HL-60 (cell line): Measurements from ENCODE around the gene ZFP69.

Experiments
- CTCF ChIP-seq: IDR thresholded peaks from one replicate; pipeline ENCODE4 v1.5.1; 2011; ENCODE audit warnings: low read length, control low read depth, inconsistent platforms; ENCODE audit not compliant: insufficient read depth
- SPI1 ChIP-seq: IDR thresholded peaks from 2 replicates; pipeline ENCODE4 v1.6.1; 2012; ENCODE audit warnings: low read depth, mild to moderate bottlenecking, borderline replicate concordance

DNA sequence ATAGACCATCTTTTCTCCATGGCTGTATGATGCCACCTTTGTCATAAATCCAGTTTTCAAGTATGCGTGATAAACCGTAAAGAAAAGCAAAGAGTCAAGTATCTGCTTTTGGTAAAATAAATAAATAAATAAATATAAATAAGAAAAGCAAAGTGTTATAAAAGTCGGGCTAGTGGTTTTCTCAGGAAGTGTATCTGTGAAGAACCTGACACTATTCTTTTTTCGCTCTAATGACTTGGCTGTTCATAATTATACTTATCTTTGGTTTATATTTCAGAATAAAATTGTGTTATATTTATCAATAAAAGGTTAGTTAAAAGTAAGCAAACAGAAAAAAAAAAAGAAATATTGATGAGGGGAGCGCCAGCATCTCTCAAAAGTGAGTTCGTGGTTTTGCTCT, 30.9 kb downstream of the ZFP69 start:
- no peak for TF ChIP-seq SPI1
- TF ChIP-seq CTCF = no peak
